Activated CD8-positive, alpha-beta memory T cell treated with anti-CD3 and anti-CD28 coated beads, Interleukin-2, amount 50 U/mL, for 1 hour (primary cell): ENCODE measurements around the gene KAT6B.

Experiments used
- DNase-seq: peaks from one replicate; pipeline ENCODE4 v3.0.0-alpha.2; 2020; ENCODE audit errors: extremely low read depth

Gene KAT6B

DNA sequence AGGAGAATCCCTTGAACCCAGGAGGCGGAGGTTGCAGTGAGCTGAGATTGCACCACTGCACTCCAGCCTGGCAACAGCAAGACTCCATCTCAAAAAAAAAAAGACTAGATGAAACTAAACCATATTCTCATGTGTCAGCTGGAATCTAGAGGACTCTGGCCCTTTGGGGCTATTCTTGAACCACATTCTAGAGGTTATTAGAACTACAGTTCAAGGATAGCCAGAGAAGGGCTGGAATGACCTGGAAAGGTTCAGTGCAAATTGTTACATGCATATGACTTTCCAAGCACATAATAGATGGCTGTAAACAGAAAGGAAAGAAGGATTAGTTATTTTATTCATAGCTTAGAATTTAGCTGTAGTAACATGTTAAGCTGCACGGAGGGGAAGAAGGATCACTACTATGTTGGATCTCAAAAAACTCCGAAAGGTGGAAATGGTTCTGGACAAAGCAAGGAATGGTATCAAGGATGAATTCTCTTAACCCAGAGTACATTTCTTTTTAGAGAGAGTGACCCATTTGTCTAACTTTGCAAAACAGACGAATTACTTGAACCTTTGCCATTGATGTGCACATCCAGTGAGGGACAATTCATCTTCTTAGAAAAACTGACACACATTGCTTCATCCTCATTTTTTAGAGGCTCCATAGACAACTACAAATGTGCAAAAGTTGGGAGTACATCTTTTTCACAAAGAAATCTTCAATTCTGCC is 161.1 kb downstream of the KAT6B start:
- no peak for DNase-seq

DNA sequence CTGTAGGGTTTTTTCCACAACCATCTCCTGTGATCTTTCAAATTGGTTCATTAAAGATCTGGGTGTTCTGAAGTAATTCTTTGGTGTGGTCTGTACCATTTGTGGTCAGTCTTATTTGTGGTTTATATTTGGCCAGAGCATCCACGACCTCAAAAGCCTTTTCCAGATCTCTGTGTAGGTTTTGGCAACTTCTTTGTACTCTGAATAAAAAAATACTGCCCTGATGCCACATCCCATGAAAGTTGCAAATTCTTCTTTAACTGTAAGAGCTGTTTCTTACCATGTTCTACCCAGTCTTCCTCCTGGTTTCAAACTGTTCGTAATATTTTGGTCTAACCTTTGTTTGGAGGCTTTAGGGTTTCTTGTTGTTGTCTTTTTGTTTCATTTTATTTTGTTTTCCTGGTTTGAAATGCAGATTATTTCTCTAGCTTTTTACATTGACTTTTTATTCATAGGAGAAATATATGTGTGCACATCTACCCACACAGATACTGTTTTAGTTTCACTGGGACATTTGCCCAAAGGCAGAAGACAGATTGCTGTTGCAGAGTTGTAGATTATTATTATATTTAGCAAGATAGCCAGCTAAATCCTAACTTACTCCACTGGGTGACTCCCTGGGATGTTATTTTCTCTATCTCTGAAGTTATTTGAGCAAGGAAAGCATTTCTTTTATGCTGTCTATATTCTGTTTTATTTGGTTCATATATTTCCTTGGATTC is 161.8 kb downstream of the KAT6B start:
- no peak for DNase-seq

DNA sequence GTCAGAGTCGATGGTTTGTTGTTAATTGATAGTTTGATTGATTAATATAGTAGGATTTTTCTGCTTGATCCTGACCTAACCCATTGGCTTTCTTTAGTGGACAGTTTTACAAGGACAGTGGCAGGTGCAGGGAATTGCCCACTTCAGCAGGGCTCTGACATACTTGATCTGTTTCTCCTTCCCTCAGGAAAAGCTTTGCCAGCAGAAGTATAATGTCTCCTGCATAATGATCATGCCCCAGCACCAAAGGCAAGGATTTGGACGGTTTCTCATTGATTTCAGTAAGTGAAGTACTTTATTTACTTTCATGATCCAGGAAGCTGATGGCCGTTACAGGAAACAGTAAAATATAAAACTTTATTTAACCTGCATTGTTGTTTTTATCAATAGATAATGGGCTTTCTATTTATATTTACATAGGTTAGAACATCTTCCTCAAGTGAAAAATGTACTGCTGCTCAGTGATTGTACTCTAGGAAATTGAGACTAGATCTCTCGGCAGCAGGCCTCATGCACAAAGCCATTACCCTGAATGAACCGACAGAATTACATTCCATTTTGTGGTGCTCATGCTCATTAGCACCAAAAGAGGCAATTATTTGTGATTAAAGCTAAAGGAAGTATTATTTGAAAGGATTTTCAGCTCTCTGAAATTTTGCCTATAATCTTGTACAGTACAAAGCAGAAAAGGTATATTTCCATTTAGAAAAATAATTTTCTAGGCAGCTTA is 162.6 kb downstream of the KAT6B start:
- no peak for DNase-seq

DNA sequence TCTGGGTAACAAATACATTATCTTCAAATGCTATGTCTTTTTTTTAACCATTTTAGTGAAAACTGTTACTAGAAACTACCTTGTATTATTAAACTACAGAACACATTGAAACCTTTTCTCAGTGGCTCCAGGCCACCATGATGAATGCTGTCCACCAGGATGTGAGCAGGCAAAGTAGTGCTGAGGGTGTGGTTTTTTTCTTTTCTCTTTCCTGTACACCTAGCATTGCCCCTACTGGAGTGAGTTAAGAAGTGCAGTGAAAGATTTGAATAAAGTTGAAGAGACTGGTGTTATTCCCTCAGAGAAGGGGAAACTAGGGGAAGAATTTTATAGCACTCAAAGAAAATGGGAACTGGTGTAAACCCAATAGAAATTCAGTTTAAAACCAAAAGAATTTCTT is 165.0 kb downstream of the KAT6B start:
- no peak for DNase-seq

DNA sequence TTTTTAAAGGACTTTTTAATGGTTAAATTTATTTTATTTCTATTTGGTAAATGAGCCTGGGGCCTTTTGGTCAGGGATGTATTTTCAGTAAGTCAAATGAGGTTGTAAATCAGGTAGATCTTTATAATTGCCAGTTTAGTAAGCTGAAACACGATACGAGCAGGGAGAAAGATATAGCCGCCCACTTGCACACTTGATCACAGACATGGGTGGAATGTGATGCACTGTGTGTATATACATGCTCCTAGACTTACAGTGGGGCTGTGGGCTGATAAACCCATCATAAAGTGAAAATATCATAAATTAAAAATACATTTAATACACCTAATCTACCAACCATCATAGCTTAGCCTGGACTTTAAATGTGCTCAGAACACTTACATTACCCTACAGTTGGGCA is 165.7 kb downstream of the KAT6B start:
- no peak for DNase-seq

DNA sequence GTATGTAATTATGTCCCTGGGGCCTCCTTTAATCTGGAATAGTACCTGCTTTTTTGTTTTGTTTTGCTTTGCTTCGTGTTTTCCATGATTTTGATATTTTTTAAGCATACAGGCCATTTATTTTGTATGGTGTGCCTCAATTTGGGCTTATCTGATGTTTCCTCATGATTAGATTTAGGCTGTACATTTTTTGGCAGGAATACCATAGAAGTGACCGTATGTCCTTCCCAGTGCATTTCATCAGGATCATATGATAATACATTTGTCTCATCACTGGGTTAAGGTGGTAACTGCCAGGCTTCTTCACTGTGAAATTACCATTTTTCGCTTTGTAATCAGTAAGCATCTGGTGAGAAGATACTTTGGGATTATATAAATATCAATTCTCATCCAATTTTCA is 167.2 kb downstream of the KAT6B start:
- no peak for DNase-seq

DNA sequence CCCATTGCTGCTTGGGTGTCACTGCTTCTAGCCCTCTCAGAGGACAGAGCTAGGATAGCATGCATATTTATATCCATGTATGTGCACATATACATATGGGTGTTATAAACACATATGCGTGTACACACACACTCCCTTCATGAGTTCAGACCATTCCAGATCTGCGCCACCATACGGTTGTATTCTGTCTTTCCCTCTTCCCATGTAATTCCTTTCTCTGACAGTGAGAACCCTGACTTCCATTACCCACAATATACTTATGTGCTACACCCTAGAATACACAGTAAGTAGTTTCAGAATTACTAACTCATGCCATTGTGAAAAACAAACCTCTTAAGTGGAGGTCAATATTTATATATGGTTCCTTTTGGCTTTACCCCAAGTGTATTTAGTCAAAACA is 168.5 kb downstream of the KAT6B start:
- no peak for DNase-seq

DNA sequence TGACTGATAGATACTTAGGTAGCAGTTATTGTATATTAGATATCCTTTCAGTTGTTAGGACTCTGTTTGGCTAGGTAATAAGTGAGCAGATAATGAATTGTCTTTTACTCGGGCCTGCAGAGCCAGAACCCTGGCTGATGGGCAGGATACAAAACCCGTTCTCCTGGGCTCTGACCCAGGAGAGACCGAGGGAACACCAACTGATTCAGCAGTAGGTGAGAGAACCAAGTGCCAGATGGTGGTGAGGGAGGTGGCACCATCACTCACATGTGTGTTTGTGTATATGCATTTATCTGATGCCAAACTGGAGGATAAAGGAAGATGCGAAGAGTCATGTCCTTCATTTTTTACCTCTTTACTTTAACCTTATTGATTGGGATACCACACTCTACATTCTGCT is 169.4 kb downstream of the KAT6B start:
- DNase-seq, result no peak

DNA sequence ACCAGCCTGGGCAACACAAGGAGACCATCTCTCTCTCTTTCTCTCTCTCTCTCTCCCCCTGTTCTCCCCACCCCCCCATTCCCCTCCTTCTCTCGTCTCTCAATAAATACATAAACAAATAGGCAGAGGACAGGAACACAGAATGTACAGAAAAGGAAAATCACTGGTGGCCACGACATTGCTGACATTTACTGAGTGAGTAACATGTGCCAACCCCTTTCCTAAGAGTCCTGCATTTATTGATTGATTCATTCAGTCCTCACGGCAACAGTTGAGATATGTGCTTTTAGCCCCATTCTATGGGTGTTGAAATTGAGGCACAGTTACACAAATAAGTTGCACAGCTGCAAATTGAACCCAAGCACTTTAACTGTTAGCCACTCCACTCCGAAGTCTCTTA is 170.8 kb downstream of the KAT6B start:
- no peak for DNase-seq

DNA sequence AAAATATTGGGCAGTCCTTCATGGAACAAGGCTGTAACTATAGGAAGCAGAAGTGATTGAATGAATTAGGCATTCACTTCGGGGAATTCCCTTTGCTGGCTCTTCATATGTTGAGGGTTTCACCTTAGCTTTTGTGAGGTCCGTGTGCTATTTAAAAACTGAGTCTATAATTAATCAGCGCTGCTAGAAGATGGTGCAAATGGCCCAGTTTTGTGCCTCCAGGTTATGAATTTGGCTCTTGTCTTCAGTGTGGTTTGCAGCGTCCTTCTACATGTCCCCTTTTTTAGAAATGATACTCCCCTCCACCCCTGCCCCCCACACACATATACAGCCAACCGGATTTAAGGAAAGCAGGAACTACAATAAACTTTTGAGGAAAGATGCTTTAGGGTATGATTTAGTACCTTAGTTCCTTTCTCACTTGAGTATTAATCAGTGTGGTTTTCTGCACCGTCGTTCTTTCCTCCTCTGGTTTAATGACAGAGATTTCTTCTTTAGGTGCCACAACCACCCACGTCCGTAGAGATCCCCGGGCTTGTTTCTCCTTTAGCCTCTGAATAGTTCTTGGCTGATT is 174.4 kb downstream of the KAT6B start:
- no peak for DNase-seq

DNA sequence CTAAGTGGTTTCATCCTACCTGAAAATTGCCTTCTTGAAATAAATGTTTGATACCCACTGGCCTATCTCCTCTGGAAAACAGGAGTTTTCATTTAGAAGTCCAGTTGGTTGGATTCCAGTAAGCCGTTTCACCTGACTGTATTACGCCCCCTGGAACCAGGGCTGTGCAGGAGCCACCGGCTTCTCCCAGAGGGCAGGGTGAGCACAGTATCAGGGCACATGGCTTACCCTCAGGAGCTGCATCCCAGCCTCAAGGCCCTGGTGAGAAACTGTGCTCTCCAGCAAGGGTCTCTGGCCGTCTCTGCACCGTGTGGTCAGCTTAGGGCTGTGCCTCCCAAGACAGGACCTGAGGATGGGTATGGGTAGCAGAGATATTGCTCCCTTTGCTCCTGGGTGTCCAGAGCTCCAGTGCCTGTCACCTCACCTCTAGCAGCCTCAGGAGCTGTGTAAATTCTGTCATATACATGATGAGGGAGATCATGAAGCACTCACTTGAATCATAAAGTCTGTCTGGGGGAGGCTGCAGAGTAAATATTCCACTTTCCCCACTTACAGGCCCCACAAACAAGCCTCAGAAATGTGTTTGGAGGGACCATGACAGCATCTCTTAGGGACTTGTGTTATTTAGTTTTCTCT is 175.4 kb downstream of the KAT6B start:
- DNase-seq, result no peak

DNA sequence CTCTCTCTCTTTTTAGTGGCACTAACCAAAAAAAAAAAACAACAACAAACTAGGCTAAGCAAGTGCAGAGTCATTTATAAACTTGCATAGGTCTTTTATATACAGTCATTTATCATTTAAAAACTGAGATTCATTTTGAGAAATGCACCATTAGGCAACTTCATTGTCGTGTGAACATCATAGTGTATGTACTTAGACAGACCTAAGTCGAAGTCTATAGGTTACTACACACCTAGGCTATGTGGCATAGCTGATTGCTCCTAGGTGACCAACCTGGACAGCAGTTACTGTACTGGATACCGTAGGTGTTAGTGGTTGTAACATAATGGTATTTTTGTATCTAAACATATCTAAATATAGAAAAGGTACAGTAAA is 175.9 kb downstream of the KAT6B start:
- no peak for DNase-seq

DNA sequence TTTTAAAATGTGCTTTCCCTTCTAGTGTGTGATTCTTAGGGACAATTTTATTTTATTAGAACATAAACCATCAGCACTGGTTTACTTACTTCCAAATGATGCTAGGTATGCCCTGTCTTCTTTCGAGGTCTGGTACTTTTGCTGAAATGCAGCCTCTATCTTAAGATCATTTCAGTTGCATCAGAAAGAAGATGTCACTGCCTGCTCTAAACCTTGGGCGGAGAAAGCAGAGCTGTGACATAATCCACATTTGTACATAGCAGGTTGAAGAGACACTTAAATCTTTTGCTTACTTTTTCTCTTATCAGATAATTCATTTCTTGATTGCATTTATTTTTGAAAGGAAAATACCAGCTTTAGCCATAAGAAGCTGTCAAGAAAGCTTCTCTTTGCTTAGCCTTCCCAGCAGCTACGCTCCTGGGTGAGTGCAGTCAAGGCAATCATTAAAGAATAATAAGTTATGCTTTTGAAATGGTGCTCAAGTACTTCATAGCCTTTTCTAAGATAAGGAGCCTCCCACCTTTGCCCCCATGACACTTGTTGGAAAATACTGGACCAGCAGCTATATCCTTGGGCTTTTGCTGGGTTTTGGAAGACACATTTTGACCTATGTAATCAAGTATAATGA is 176.7 kb downstream of the KAT6B start:
- DNase-seq, result no peak

DNA sequence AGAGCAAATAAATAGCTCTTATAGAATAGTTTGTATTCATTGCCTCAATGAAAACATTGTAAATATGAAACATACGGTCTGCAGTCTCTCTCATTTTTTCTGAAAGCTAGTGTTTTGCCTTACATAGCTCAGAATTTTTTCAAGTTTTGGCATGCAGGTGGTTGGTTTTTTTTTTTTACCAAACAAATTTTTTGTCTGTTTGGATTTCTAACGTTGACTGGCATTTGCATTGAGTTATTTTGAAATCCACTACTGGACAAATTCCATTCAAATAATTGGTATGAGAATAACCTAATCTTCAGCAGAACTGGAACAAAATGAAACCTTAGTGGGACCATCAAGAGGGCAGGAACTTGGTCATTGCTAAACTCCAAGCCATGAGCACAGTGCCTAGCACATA is 177.5 kb downstream of the KAT6B start:
- DNase-seq, result no peak

DNA sequence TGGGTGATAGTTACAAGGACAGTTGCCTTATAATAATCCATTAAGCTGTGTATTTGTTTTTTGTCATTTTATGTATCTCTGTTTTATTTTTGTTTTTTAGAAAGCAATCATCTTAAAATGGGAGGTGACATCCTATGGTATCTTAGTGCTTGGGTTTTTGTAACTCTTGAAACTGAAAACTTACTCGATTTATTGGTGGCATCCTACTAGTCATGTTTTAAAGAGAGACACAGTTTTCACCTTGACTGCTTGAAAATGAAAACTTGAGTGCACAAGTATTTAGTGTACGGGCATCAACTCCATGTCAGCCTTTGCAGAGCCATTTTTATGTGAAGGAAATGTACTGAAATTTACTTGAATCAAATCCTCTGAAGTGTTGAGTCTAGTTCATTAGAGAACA is 181.2 kb downstream of the KAT6B start:
- DNase-seq, result no peak

DNA sequence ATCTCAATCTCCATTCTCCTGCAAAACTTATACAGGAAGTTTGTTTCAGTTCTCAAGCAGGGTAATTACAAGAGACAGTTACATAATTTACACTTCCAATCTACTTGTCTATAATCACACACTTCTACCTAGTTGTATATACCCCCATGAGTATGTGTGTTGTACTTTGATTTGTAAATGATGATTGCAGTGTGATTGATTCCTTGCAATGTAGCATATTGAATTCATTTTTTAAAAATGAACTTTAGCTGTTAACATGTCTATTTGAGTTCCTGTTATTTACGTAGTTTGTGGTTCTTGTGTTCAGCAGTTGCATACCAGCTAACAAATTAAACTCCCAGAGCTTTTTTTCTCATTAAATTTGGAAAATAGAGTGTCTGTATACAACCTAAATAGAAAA is 182.6 kb downstream of the KAT6B start:
- DNase-seq, result no peak

DNA sequence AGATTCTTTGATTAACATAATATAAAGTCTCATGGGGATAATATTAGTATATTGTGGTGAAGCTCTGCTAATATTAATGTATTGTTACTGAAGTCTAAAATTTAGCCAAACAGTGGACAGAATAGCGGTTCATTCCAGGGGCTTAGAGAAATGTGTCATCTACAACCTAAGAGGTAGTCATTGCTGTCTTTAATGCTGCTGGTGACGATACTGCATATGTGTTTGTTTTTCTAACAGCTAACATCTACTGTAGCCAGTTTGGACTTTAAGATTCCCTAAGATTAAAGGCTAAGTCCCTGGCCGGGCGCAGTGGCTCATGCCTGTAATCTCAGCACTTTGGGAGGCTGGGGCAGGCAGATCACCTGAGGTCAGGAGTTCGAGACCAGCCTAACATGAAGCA is 183.0 kb downstream of the KAT6B start:
- DNase-seq, result no peak

DNA sequence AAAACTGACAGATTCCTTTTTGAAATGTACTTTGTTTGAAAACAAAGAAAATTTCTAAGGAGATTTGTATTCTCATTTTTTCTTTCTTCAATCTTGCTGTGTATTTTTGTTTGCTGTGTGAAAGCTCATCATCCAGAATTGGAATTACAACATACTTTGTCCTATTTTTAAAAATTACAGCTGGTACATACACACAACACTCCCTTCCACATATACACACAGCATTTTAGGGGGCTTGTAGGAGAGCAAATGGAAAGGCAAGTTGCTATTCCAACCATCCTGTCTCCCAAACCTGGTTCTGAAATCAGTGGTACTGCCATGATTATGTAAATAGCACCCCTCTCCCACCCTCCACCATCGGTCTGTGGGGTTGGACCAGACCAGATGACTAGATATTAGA is 184.0 kb downstream of the KAT6B start:
- DNase-seq, result no peak

DNA sequence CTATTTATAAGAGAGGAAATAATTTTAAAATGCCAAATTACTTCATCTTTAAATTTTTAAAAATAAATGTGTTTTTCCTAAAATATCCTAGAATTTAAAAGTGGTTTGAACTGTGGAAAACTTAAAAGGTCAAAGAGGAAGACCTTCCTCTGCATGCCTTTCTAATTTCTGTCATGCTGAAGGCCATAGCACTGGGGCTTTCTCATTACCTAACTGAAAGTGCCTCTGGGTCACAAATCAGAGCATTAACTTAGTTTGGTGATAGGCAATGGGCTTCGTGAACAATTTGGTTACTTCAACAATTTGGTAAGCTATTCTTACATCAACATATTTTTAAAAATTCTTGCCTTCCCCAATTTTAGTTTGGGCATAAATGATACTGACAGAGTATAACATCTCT is 184.8 kb downstream of the KAT6B start:
- DNase-seq, result no peak

DNA sequence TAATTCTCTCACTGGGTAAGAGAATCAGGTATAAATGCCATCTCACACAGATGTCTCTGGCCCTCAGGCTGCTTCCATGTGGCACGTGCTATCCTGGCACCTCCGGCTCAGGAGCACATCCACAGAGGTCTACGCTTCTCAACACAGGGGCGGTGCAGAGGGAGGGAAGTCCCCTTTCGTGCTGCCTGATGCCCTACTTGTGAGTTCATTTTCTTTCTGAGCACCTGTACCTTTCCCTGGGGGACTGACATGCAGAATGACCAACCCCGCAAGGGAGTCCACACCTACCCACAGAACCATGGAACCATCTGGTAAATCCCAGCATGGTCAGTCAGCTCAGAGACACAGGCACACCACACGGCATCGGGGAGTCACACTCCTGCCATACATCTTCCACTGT is 186.1 kb downstream of the KAT6B start:
- DNase-seq, result no peak

DNA sequence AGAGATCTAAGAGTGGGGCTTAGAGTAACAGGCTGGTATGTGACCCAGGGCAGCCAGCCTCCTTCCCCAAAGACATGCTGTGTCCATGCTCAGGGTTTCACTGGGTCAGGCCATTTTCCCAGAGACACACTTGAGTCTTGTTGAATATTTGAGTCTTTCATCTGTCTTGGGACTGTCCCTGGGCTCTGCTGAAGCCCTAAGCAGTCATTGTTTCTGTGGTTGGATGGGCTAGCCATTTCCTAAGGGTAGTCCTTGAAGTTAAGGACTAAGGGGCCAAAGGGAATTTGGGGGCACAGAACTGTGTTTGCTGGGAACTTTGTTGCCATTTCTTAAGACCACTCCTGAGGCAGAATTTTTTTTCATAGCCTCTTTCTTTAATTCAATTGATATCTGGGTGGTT is 186.6 kb downstream of the KAT6B start:
- DNase-seq, result no peak

DNA sequence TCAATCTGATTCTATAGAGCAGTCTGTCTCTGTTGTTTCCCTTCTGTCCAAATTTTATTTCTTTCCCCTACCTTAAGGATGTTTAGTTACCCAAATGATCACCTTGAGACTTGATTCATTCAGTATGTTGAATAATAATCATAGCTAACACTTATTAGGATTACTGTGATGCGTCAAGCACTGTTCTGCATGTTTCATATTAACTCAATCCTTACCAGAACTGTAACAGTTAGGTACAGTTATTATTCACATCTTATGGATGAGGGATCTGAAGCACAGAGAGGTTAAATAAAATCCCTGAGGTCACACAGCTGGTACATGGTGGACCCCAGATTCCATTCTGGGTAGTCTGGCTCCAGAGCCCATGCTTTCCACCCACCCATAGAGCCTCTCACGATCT is 187.1 kb downstream of the KAT6B start:
- DNase-seq, result no peak
